A549 (cell line): ENCODE measurements around the gene CCDC9.

Experiments
- MAX ChIP-seq: IDR thresholded peaks from 2 replicates; pipeline ENCODE4 v1.6.1; 2012
- RAD21 ChIP-seq, 2 experiments: fragments of >200 bp in 1 of 2; sonication (Bioruptor Twin) in 1 of 2; formaldehyde crosslinking in 1 of 2; IDR thresholded peaks in 1 of 2; conservative IDR thresholded peaks in 1 of 2; 2 replicates in 1 of 2; 3 replicates in 1 of 2; pipeline ENCODE4 v1.6.1; 2012 to 2018; ENCODE audit warnings: inconsistent platforms in 1 of 2
- TP53 ChIP-seq: fragments of 250-450 bp; sonication (Bioruptor Pico); IDR thresholded peaks from 2 replicates; pipeline ENCODE4 v1.5.0; 2021; ENCODE audit warnings: mild to moderate bottlenecking, moderate library complexity
- TF ChIP-seq, protein P1 (sequence below): fragments of >200 bp; sonication (Bioruptor Twin); formaldehyde crosslinking; IDR thresholded peaks from 3 replicates; pipeline ENCODE4 v1.5.1; 2016

- TF ChIP-seq TP53 (CRISPR knock-in tag) (no peak), MAX (no peak), RAD21 (conservative IDR thresholded peaks at IDR 0.05 in 1 of 2, IDR thresholded peaks at IDR 0.05 in 1 of 2) (no peak)
- TF ChIP-seq, protein P1, sequence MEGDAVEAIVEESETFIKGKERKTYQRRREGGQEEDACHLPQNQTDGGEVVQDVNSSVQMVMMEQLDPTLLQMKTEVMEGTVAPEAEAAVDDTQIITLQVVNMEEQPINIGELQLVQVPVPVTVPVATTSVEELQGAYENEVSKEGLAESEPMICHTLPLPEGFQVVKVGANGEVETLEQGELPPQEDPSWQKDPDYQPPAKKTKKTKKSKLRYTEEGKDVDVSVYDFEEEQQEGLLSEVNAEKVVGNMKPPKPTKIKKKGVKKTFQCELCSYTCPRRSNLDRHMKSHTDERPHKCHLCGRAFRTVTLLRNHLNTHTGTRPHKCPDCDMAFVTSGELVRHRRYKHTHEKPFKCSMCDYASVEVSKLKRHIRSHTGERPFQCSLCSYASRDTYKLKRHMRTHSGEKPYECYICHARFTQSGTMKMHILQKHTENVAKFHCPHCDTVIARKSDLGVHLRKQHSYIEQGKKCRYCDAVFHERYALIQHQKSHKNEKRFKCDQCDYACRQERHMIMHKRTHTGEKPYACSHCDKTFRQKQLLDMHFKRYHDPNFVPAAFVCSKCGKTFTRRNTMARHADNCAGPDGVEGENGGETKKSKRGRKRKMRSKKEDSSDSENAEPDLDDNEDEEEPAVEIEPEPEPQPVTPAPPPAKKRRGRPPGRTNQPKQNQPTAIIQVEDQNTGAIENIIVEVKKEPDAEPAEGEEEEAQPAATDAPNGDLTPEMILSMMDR: no peak
Measured at GRCh38 chr19:47258895-47259555, 2.7 kb downstream of the CCDC9 start.
